GM11168 (cell line): ENCODE data around the gene AOPEP.

Experiments used
- in situ Hi-C: fragments of 300-500 bp; cut with MboI; formaldehyde crosslinking; loops from one replicate; pipeline ENCODE4 v1.12.0; 2022; ENCODE audit warnings: low sequenced_read_pairs; ENCODE audit not compliant: unreplicated experiment

Gene AOPEP

GRCh38 chr9:94906181-94906580 lies 179.7 kb downstream of the AOPEP start:
- in situ Hi-C loops = no loop called here

GRCh38 chr9:94906713-94907112 lies 180.2 kb downstream of the AOPEP start:
- in situ Hi-C loops = no loop called here

- in situ Hi-C loops = no loop called here
These were observed 180.9 kb downstream of the AOPEP start for GRCh38 chr9:94907264-94907936.

- in situ Hi-C loops = no loop called here
These were observed 181.6 kb downstream of the AOPEP start for GRCh38 chr9:94908011-94908563.

GRCh38 chr9:94908583-94909249 lies 182.2 kb downstream of the AOPEP start:
- in situ Hi-C loops = no loop called here

GRCh38 chr9:94909250-94909894 lies 182.9 kb downstream of the AOPEP start:
- in situ Hi-C loops = no loop called here

- in situ Hi-C loops = no loop called here
These were observed 183.6 kb downstream of the AOPEP start for GRCh38 chr9:94909965-94910730.

- in situ Hi-C loops = no loop called here
These were observed 184.7 kb downstream of the AOPEP start for GRCh38 chr9:94911211-94911610.

GRCh38 chr9:94911986-94912635 lies 185.6 kb downstream of the AOPEP start:
- in situ Hi-C loops = no loop called here

- in situ Hi-C loops = no loop called here
These were observed 186.3 kb downstream of the AOPEP start for GRCh38 chr9:94912700-94913249.

GRCh38 chr9:94913550-94913949 lies 187.1 kb downstream of the AOPEP start:
- in situ Hi-C loops = no loop called here

- in situ Hi-C loops = no loop called here
These were observed 189.3 kb downstream of the AOPEP start for GRCh38 chr9:94915476-94916450.

- in situ Hi-C loops = no loop called here
These were observed 190.5 kb downstream of the AOPEP start for GRCh38 chr9:94916956-94917355.

- in situ Hi-C loops = no loop called here
These were observed 191.7 kb downstream of the AOPEP start for GRCh38 chr9:94918038-94918753.

- in situ Hi-C loops = no loop called here
These were observed 193.0 kb downstream of the AOPEP start for GRCh38 chr9:94919376-94920098.

GRCh38 chr9:94920420-94921091 lies 194.1 kb downstream of the AOPEP start:
- in situ Hi-C loops = no loop called here

GRCh38 chr9:94921092-94921471 lies 194.6 kb downstream of the AOPEP start:
- in situ Hi-C loops = no loop called here
